Neural progenitor cell (in vitro differentiated cells): ENCODE results near the gene TMCO4.

Source experiments
- CTCF ChIP-seq: fragments of 200-600 bp; sonication (generic); IDR thresholded peaks from 2 replicates; pipeline ENCODE4 v1.5.1; 2017; ENCODE audit warnings: antibody characterized with exemption, mild to moderate bottlenecking
- EZH2 ChIP-seq: fragments of 200-600 bp; sonication (generic); IDR thresholded peaks from 2 replicates; pipeline ENCODE4 v1.6.1; 2017; ENCODE audit warnings: antibody characterized with exemption, mild to moderate bottlenecking, moderate library complexity
- EZH2phosphoT487 ChIP-seq: fragments of 200-600 bp; sonication (generic); IDR thresholded peaks from 2 replicates; pipeline ENCODE4 v1.6.1; 2017; ENCODE audit warnings: antibody characterized with exemption

GRCh38 chr1:19654386-19654785 is 145.3 kb downstream of the TMCO4 start:
- TF ChIP-seq CTCF, result no peak
- no peak for TF ChIP-seq EZH2phosphoT487
- no peak for TF ChIP-seq EZH2
